GM18858 (cell line): Measurements from ENCODE around the gene PYGM.

Experiments
- ATAC-seq: cut with Tn5 transposase; IDR thresholded peaks from one replicate; pipeline ENCODE4 v1.9.1; 2021; ENCODE audit not compliant: unreplicated experiment

The PYGM gene

DNA sequence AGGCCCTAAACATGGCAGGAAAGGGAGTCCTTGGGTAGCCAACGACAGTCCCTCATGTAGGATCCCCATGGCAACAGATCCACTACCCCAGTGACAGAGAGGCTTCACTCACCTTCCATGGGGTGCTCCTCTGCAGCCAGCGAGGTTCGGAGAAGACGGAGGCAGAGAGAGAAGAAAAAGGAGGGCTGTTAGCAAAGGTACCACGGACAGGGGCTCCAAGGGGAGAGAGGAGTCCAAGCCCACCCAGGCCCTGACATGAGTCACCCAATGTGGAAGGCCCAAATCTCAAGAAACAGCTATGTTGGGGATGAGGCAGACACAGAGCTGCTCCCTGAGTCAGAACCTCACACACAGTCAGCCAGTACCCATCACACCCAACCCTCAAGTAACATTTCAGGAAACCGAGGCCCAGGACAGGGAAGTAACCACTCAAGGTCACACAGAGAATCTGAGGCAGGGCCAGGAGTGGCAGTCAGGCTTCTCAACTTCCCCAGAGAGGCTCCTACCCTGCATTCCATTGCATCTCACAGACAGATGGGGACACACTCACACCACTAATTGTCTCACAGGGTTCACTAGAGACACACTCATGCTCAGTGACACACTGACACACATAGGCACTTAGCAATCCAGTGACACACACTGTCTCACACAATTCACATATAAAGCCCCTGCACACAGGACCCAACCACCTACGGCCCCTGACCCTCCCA lies 62.0 kb downstream of the PYGM start:
- ATAC-seq, result no peak
